Measurements from ENCODE around the gene ZNF655.

- TF ChIP-seq EZH2phosphoT487 (IDR thresholded peaks at IDR 0.05; ENCODE audit: borderline replicate concordance, low read length), result no peak
- TF ChIP-seq, protein P1, sequence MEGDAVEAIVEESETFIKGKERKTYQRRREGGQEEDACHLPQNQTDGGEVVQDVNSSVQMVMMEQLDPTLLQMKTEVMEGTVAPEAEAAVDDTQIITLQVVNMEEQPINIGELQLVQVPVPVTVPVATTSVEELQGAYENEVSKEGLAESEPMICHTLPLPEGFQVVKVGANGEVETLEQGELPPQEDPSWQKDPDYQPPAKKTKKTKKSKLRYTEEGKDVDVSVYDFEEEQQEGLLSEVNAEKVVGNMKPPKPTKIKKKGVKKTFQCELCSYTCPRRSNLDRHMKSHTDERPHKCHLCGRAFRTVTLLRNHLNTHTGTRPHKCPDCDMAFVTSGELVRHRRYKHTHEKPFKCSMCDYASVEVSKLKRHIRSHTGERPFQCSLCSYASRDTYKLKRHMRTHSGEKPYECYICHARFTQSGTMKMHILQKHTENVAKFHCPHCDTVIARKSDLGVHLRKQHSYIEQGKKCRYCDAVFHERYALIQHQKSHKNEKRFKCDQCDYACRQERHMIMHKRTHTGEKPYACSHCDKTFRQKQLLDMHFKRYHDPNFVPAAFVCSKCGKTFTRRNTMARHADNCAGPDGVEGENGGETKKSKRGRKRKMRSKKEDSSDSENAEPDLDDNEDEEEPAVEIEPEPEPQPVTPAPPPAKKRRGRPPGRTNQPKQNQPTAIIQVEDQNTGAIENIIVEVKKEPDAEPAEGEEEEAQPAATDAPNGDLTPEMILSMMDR (IDR thresholded peaks at IDR 0.05; ENCODE audit: low read depth, low read length, poor library complexity, severe bottlenecking), result no peak
Observed at GRCh38 chr7:99617192-99617781, 58.8 kb downstream of the ZNF655 start.

Measured in DOHH2 (cell line).